ENCODE data around the gene BEGAIN.
A peak's percentile ranks its signal among the peaks of the same experiment; 100 is the strongest.

The BEGAIN gene

DNA sequence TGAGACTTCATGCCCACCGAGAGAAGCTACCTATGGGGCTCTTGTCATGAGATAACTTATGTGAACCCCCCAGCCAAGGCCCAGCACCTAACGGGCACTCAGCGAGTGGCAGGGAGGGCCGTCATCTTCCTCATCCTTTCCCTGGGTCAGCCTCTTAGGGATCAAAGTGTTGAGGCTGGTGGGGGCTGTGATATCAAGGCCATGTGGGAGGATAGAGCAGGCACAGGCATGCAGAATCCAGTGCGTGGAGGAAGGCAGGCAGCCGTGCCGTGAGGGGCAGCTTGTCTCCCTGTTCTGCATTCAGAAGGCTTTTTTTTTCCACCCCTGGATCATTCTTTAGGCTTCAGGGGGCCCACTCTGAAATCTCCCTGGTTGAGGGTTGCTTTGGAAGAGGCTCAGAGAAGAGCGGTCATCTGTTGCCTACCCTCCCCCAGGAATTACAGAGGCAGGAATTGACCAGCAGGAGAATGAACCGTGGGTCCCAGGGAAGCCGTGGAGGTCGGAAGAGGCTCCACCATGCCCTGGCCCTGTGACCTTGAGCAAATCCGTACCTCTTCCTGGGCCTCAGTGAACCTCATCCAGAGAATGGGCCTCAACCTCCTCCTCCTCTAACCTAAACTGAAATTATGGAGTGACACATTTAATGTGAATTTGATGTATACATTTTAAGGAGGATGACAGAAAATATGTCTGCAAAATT lies 62.8 kb downstream of the BEGAIN start:
- TF ChIP-seq EZH2 (IDR thresholded peaks at IDR 0.05; ENCODE audit: borderline replicate concordance, low read depth, low read length, severe bottlenecking), result no peak
- TF ChIP-seq CTCF (IDR thresholded peaks at IDR 0.05; ENCODE audit: borderline replicate concordance, extremely low read depth, low read length, poor library complexity, severe bottlenecking), result no peak
- ATAC-seq (ENCODE audit: insufficient read depth, low read depth), result no peak
- peak; percentile 3 for DNase-seq
- no peak overlapping the region for H3K4me3 ChIP-seq (ENCODE audit: low read depth in 1 of 2, low read length in 2 of 2)
- peaks cover 3% of the 10 kb centered on the region; the same call in 1 of the 2 replicates for H3K4me1 ChIP-seq (ENCODE audit: insufficient read depth, low read length)
- no peak overlapping the region for H3K4me2 ChIP-seq (ENCODE audit: insufficient read depth, low read length)
- peaks cover 19% of the 10 kb centered on the region for H3K36me3 ChIP-seq (ENCODE audit: insufficient read depth, low read length)
- H3K27ac ChIP-seq (ENCODE audit: low read length), result no peak overlapping the region
- H2AFZ ChIP-seq (ENCODE audit: low read depth, low read length), result no peak overlapping the region
- no peaks in the 10 kb centered on the region for H4K20me1 ChIP-seq (ENCODE audit: insufficient read depth, low read length)
- no peaks in the 10 kb centered on the region for H3K27me3 ChIP-seq (ENCODE audit: insufficient read depth, low read length, poor library complexity)
- no peaks in the 10 kb centered on the region for H3K79me2 ChIP-seq (ENCODE audit: insufficient read depth, low read length)
- H3K9ac ChIP-seq (ENCODE audit: low read depth, low read length), result no peak overlapping the region
- H3K9me3 ChIP-seq (ENCODE audit: insufficient read depth, low read length, severe bottlenecking), result no peaks in the 10 kb centered on the region

- Histone ChIP-seq H3K36me3 (ENCODE audit: insufficient read depth, low read length) (peaks cover 17% of the 10 kb centered on the region), H3K27me3 (ENCODE audit: insufficient read depth, low read length, poor library complexity) (no peaks in the 10 kb centered on the region), H3K9me3 (ENCODE audit: insufficient read depth, low read length, severe bottlenecking) (no peaks in the 10 kb centered on the region), H3K4me3 (ENCODE audit: low read depth in 1 of 2, low read length in 2 of 2) (no peak overlapping the region), H4K20me1 (ENCODE audit: insufficient read depth, low read length) (no peaks in the 10 kb centered on the region), H3K4me2 (ENCODE audit: insufficient read depth, low read length) (no peak overlapping the region), H2AFZ (ENCODE audit: low read depth, low read length) (no peak overlapping the region), H3K4me1 (ENCODE audit: insufficient read depth, low read length) (no peaks in the 10 kb centered on the region), H3K79me2 (ENCODE audit: insufficient read depth, low read length) (no peaks in the 10 kb centered on the region), H3K27ac (ENCODE audit: low read length) (no peak overlapping the region), H3K9ac (ENCODE audit: low read depth, low read length) (no peak overlapping the region)
- DNase-seq (no peak), ATAC-seq (ENCODE audit: insufficient read depth, low read depth) (no peak)
- TF ChIP-seq CTCF (IDR thresholded peaks at IDR 0.05; ENCODE audit: borderline replicate concordance, extremely low read depth, low read length, poor library complexity, severe bottlenecking), result no peak
- no peak for TF ChIP-seq EZH2 (IDR thresholded peaks at IDR 0.05; ENCODE audit: borderline replicate concordance, low read depth, low read length, severe bottlenecking)
Observed at GRCh38 chr14:100523843-100524169, 63.4 kb downstream of the BEGAIN start.

DNA sequence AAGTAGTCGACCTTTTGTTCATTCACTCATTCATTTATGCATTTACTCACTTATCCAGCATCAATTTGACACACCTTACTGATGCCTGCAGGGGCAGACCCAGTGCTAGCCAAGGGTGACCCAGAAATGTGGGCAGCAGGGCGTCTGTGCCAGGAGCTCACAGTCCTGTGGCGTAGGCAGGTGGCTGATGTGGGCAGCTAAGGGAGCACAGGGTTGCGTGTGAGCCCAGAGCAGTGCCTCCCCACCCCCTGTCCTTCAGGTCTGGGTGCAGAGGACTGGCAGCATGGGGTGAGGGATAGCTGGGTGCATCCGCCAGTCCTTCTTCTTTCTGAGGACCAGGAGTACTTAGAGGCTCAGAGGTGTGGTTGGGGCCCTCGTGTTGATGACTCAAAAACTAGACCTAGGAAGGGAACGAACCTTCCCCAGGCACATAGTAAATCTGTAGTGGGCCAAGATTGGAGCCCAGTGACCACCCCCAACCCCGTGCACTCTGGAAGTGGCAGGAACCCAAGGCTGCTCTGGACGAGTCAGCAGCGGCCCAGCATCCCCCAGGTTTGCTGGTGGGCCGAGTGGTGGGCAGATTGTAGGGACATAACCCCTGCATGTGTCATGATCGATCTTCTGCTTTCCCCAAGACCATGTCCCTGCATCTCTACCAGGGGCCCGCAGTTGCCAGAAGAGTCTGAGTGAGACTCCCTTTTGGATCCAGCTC lies 63.9 kb downstream of the BEGAIN start:
- Histone ChIP-seq H4K20me1 (ENCODE audit: insufficient read depth, low read length) (no peaks in the 10 kb centered on the region), H3K4me1 (ENCODE audit: insufficient read depth, low read length) (no peaks in the 10 kb centered on the region), H3K27me3 (ENCODE audit: insufficient read depth, low read length, poor library complexity) (no peaks in the 10 kb centered on the region), H3K36me3 (ENCODE audit: insufficient read depth, low read length) (peaks cover 17% of the 10 kb centered on the region), H2AFZ (ENCODE audit: low read depth, low read length) (no peak overlapping the region), H3K4me2 (ENCODE audit: insufficient read depth, low read length) (no peak overlapping the region), H3K27ac (ENCODE audit: low read length) (no peak overlapping the region), H3K9me3 (ENCODE audit: insufficient read depth, low read length, severe bottlenecking) (no peaks in the 10 kb centered on the region), H3K9ac (ENCODE audit: low read depth, low read length) (no peak overlapping the region), H3K79me2 (ENCODE audit: insufficient read depth, low read length) (no peaks in the 10 kb centered on the region), H3K4me3 (ENCODE audit: low read depth in 1 of 2, low read length in 2 of 2) (no peak overlapping the region)
- TF ChIP-seq CTCF (IDR thresholded peaks at IDR 0.05; ENCODE audit: borderline replicate concordance, extremely low read depth, low read length, poor library complexity, severe bottlenecking), result no peak
- no peak for TF ChIP-seq EZH2 (IDR thresholded peaks at IDR 0.05; ENCODE audit: borderline replicate concordance, low read depth, low read length, severe bottlenecking)
- DNase-seq, result peak; percentile 6
- no peak for ATAC-seq (ENCODE audit: insufficient read depth, low read depth)

All from DND-41 (cell line).